Measurements from ENCODE around the gene OR10A5.

DNA sequence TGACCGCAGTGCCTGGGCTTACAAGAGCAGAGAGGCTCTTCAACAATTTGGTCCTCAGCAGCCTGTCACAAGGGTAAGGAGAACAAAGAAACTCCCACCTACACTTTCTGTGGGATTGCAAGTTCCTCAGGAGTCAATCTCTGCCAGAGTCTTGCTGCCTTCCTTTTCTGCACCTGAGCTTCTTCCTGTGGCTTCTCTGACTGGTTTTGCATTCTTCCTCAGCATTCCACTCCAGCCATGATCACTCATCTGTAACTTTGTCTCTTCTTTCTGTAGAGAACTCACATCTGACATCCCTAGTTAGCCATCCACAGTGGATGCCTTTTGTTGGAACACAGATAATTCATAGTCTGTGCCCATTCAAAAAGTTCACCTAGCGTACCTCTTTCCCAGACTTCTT is 31.8 kb upstream of the OR10A5 start:
- TF ChIP-seq KDM1A (IDR thresholded peaks at IDR 0.05; ENCODE audit: borderline replicate concordance) (no peak), POLR2A (IDR thresholded peaks at IDR 0.05; ENCODE audit: low read depth, low read length) (no peak)
- TF ChIP-seq, protein P1, sequence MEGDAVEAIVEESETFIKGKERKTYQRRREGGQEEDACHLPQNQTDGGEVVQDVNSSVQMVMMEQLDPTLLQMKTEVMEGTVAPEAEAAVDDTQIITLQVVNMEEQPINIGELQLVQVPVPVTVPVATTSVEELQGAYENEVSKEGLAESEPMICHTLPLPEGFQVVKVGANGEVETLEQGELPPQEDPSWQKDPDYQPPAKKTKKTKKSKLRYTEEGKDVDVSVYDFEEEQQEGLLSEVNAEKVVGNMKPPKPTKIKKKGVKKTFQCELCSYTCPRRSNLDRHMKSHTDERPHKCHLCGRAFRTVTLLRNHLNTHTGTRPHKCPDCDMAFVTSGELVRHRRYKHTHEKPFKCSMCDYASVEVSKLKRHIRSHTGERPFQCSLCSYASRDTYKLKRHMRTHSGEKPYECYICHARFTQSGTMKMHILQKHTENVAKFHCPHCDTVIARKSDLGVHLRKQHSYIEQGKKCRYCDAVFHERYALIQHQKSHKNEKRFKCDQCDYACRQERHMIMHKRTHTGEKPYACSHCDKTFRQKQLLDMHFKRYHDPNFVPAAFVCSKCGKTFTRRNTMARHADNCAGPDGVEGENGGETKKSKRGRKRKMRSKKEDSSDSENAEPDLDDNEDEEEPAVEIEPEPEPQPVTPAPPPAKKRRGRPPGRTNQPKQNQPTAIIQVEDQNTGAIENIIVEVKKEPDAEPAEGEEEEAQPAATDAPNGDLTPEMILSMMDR (IDR thresholded peaks at IDR 0.05 in 2 of 3, conservative IDR thresholded peaks at IDR 0.05 in 1 of 3; ENCODE audit: control insufficient read depth in 2 of 3, extremely low read depth in 1 of 3, insufficient read depth in 1 of 3, low read depth in 3 of 3, low read length in 3 of 3) = no peak
